ENCODE data around the gene BORCS5.

GRCh38 chr12:12513416-12514006, 156.6 kb downstream of the BORCS5 start:
- TF ChIP-seq, protein P1, sequence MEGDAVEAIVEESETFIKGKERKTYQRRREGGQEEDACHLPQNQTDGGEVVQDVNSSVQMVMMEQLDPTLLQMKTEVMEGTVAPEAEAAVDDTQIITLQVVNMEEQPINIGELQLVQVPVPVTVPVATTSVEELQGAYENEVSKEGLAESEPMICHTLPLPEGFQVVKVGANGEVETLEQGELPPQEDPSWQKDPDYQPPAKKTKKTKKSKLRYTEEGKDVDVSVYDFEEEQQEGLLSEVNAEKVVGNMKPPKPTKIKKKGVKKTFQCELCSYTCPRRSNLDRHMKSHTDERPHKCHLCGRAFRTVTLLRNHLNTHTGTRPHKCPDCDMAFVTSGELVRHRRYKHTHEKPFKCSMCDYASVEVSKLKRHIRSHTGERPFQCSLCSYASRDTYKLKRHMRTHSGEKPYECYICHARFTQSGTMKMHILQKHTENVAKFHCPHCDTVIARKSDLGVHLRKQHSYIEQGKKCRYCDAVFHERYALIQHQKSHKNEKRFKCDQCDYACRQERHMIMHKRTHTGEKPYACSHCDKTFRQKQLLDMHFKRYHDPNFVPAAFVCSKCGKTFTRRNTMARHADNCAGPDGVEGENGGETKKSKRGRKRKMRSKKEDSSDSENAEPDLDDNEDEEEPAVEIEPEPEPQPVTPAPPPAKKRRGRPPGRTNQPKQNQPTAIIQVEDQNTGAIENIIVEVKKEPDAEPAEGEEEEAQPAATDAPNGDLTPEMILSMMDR (IDR thresholded peaks at IDR 0.05), result no peak
- TF ChIP-seq EZH2 (IDR thresholded peaks at IDR 0.05; ENCODE audit: borderline replicate concordance, insufficient read depth, low read depth, low read length, poor library complexity, severe bottlenecking), result no peak
